H1 (cell line): ENCODE measurements around the gene RTF2. TPM values are rescaled to one million over a fixed set of nuclear protein-coding genes. Genes with fewer than 3 reads are reported as not detected.

Experiments
- CHD2 ChIP-seq: IDR thresholded peaks from 2 replicates; pipeline ENCODE4 v1.6.1; 2012; ENCODE audit warnings: low read length, improper control_type of control experiment
- KDM5A ChIP-seq: fragments of 200-600 bp; IDR thresholded peaks from 2 replicates; pipeline ENCODE4 v1.7.1; 2012; ENCODE audit warnings: mild to moderate bottlenecking, low read length, inconsistent platforms, mixed read lengths
- MAFK ChIP-seq: IDR thresholded peaks from 2 replicates; pipeline ENCODE4 v1.6.1; 2012; ENCODE audit warnings: low read depth, mild to moderate bottlenecking, improper control_type of control experiment, low read length
- SRF ChIP-seq: IDR thresholded peaks from 2 replicates; pipeline ENCODE4 v1.6.1; 2011; ENCODE audit warnings: mild to moderate bottlenecking, low read depth, low read length, moderate library complexity
- polyA plus RNA-seq, 7 experiments: library from polyadenylated mRNA; depleted of rRNA in 3 of 7; stranded (reverse) in 5 of 7; unstranded in 2 of 7; fragments of >200 nt in 5 of 7; fragments of 200-250 nt in 2 of 7; gene quantifications; 1 replicate in 5 of 7; 2 replicates in 1 of 7; 4 replicates in 1 of 7; pipeline versions ENCODE4 v1.2.1 to v1.2.3, GENCODE V29; 2011 to 2013; ENCODE audit warnings: missing spikeins in 2 of 7, mixed read lengths in 2 of 7
- total RNA-seq: library from RNA; stranded (reverse); fragmentation: NEBNext Ultra II Directional; extraction: Animal tissue kit (Norgen Biotek cat#: 25700); gene quantifications from 2 replicates; pipeline ENCODE4 v1.2.1, GENCODE V29; 2021
- TF ChIP-seq, protein P1 (sequence below): fragments of 300-600 bp; sonication (generic); IDR thresholded peaks from 2 replicates; pipeline ENCODE4 v1.7.1; 2012; ENCODE audit warnings: low read length, moderate library complexity, mild to moderate bottlenecking, inconsistent platforms; ENCODE audit not compliant: insufficient replicate concordance

Gene RTF2
- total and polyA plus RNA-seq, 2 of the 8 experiments (the other 6 are each of a cell fraction or from before 2014, with no cell fraction given): 33.9 to 51.2 TPM

DNA sequence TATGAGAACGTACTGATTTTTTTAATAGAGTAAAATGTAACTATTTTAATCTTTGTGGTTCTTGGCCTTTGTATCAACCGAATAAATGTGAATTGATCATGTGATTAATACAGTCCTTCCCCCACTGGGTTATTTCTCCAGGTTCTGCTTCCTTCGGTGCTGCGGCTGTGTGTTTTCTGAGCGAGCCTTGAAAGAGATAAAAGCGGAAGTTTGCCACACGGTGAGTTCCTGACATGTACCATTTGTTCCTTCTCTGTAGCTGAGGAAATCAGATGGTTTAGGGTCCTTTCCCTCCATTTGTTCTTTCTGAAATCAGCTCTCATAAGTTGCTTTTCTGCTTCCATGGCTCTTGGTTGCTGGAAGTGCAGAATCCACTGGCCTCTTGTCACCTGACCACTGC is 15.5 kb downstream of the RTF2 start (continued):
- TF ChIP-seq, protein P1, sequence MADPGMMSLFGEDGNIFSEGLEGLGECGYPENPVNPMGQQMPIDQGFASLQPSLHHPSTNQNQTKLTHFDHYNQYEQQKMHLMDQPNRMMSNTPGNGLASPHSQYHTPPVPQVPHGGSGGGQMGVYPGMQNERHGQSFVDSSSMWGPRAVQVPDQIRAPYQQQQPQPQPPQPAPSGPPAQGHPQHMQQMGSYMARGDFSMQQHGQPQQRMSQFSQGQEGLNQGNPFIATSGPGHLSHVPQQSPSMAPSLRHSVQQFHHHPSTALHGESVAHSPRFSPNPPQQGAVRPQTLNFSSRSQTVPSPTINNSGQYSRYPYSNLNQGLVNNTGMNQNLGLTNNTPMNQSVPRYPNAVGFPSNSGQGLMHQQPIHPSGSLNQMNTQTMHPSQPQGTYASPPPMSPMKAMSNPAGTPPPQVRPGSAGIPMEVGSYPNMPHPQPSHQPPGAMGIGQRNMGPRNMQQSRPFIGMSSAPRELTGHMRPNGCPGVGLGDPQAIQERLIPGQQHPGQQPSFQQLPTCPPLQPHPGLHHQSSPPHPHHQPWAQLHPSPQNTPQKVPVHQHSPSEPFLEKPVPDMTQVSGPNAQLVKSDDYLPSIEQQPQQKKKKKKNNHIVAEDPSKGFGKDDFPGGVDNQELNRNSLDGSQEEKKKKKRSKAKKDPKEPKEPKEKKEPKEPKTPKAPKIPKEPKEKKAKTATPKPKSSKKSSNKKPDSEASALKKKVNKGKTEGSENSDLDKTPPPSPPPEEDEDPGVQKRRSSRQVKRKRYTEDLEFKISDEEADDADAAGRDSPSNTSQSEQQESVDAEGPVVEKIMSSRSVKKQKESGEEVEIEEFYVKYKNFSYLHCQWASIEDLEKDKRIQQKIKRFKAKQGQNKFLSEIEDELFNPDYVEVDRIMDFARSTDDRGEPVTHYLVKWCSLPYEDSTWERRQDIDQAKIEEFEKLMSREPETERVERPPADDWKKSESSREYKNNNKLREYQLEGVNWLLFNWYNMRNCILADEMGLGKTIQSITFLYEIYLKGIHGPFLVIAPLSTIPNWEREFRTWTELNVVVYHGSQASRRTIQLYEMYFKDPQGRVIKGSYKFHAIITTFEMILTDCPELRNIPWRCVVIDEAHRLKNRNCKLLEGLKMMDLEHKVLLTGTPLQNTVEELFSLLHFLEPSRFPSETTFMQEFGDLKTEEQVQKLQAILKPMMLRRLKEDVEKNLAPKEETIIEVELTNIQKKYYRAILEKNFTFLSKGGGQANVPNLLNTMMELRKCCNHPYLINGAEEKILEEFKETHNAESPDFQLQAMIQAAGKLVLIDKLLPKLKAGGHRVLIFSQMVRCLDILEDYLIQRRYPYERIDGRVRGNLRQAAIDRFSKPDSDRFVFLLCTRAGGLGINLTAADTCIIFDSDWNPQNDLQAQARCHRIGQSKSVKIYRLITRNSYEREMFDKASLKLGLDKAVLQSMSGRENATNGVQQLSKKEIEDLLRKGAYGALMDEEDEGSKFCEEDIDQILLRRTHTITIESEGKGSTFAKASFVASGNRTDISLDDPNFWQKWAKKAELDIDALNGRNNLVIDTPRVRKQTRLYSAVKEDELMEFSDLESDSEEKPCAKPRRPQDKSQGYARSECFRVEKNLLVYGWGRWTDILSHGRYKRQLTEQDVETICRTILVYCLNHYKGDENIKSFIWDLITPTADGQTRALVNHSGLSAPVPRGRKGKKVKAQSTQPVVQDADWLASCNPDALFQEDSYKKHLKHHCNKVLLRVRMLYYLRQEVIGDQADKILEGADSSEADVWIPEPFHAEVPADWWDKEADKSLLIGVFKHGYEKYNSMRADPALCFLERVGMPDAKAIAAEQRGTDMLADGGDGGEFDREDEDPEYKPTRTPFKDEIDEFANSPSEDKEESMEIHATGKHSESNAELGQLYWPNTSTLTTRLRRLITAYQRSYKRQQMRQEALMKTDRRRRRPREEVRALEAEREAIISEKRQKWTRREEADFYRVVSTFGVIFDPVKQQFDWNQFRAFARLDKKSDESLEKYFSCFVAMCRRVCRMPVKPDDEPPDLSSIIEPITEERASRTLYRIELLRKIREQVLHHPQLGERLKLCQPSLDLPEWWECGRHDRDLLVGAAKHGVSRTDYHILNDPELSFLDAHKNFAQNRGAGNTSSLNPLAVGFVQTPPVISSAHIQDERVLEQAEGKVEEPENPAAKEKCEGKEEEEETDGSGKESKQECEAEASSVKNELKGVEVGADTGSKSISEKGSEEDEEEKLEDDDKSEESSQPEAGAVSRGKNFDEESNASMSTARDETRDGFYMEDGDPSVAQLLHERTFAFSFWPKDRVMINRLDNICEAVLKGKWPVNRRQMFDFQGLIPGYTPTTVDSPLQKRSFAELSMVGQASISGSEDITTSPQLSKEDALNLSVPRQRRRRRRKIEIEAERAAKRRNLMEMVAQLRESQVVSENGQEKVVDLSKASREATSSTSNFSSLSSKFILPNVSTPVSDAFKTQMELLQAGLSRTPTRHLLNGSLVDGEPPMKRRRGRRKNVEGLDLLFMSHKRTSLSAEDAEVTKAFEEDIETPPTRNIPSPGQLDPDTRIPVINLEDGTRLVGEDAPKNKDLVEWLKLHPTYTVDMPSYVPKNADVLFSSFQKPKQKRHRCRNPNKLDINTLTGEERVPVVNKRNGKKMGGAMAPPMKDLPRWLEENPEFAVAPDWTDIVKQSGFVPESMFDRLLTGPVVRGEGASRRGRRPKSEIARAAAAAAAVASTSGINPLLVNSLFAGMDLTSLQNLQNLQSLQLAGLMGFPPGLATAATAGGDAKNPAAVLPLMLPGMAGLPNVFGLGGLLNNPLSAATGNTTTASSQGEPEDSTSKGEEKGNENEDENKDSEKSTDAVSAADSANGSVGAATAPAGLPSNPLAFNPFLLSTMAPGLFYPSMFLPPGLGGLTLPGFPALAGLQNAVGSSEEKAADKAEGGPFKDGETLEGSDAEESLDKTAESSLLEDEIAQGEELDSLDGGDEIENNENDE: no peak
- no peak for TF ChIP-seq KDM5A
- TF ChIP-seq CHD2: no peak
- TF ChIP-seq SRF: no peak
- no peak for TF ChIP-seq MAFK
